OCI-LY3 (cell line): Measurements from ENCODE around the gene STAT4.

Experiments used
- EZH2phosphoT487 ChIP-seq: fragments of 200-600 bp; shearing (Covaris generic); IDR thresholded peaks from 2 replicates; pipeline ENCODE4 v1.6.1; 2018; ENCODE audit warnings: antibody characterized with exemption, mixed run types, low read depth
- TF ChIP-seq, protein P1 (sequence below): fragments of 200-600, 300-600 bp; sonication (generic); IDR thresholded peaks from 2 replicates; pipeline ENCODE4 v1.5.1; 2014; ENCODE audit warnings: antibody characterized with exemption, low read length, low read depth

GRCh38 chr2:191183081-191183480 lies 32.3 kb upstream of the STAT4 start:
- TF ChIP-seq, protein P1, sequence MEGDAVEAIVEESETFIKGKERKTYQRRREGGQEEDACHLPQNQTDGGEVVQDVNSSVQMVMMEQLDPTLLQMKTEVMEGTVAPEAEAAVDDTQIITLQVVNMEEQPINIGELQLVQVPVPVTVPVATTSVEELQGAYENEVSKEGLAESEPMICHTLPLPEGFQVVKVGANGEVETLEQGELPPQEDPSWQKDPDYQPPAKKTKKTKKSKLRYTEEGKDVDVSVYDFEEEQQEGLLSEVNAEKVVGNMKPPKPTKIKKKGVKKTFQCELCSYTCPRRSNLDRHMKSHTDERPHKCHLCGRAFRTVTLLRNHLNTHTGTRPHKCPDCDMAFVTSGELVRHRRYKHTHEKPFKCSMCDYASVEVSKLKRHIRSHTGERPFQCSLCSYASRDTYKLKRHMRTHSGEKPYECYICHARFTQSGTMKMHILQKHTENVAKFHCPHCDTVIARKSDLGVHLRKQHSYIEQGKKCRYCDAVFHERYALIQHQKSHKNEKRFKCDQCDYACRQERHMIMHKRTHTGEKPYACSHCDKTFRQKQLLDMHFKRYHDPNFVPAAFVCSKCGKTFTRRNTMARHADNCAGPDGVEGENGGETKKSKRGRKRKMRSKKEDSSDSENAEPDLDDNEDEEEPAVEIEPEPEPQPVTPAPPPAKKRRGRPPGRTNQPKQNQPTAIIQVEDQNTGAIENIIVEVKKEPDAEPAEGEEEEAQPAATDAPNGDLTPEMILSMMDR, result no peak
- TF ChIP-seq EZH2phosphoT487, result no peak
